Activated CD8-positive, alpha-beta memory T cell treated with anti-CD3 and anti-CD28 coated beads for 1 hour (primary cell): ENCODE measurements around the gene TARBP1.
A peak's percentile ranks its signal among the peaks of the same experiment; 100 is the strongest.
"Not testable (repeated sequence)": the region's sequence is repeated elsewhere in the genome, so short reads cannot be mapped to it uniquely, and the experiment has no call there.

Source experiments
- DNase-seq, 2 donors: peaks; one replicate each; pipeline ENCODE4 v3.0.0-alpha.2; 2020; ENCODE audit warnings: low read depth in 1 of 2; ENCODE audit errors: extremely low read depth in 1 of 2

Gene TARBP1

GRCh38 chr1:234504969-234505768 lies 26.2 kb upstream of the TARBP1 start:
- DNase-seq = no peak

GRCh38 chr1:234504251-234504650 lies 25.3 kb upstream of the TARBP1 start:
- DNase-seq = not testable (repeated sequence)

GRCh38 chr1:234503193-234504050 lies 24.4 kb upstream of the TARBP1 start:
- no peak for DNase-seq

GRCh38 chr1:234502785-234503184 lies 23.8 kb upstream of the TARBP1 start:
- no peak for DNase-seq

- no peak for DNase-seq
Measured at GRCh38 chr1:234500269-234500668, 21.3 kb upstream of the TARBP1 start.

GRCh38 chr1:234499943-234500245 lies 20.9 kb upstream of the TARBP1 start:
- no peak for DNase-seq

- DNase-seq = peak in 1 of 2 donors; percentile 75
Measured at GRCh38 chr1:234499119-234499942, 20.4 kb upstream of the TARBP1 start.

- no peak for DNase-seq
Measured at GRCh38 chr1:234498448-234499118, 19.6 kb upstream of the TARBP1 start.

- no peak for DNase-seq
Measured at GRCh38 chr1:234497589-234497988, 18.6 kb upstream of the TARBP1 start.

- DNase-seq = no peak
Measured at GRCh38 chr1:234495231-234495990, 16.4 kb upstream of the TARBP1 start.

GRCh38 chr1:234494049-234494448 lies 15.1 kb upstream of the TARBP1 start:
- no peak for DNase-seq

- no peak for DNase-seq
Measured at GRCh38 chr1:234490793-234491479, 12.0 kb upstream of the TARBP1 start.

- no peak for DNase-seq
Measured at GRCh38 chr1:234489698-234490077, 10.7 kb upstream of the TARBP1 start.

- no peak for DNase-seq
Measured at GRCh38 chr1:234489007-234489697, 10.2 kb upstream of the TARBP1 start.

GRCh38 chr1:234488054-234489006 lies 9.4 kb upstream of the TARBP1 start:
- no peak for DNase-seq

GRCh38 chr1:234486858-234487840 lies 8.2 kb upstream of the TARBP1 start:
- no peak for DNase-seq
